IPS-18a (cell line): ENCODE measurements around the gene EGLN3.
"Not testable (repeated sequence)": the region's sequence is repeated elsewhere in the genome, so short reads cannot be mapped to it uniquely, and the experiment has no call there.

Experiments used
- H3K27ac ChIP-seq: one replicate; pipeline ENCODE4 v1.5.1; 2013; ENCODE audit warnings: low read length
- H3K27me3 ChIP-seq: one replicate; pipeline ENCODE4 v1.6.1; 2013; ENCODE audit warnings: mild to moderate bottlenecking, low read length; ENCODE audit not compliant: control insufficient read depth, insufficient read depth
- H3K36me3 ChIP-seq: one replicate; pipeline ENCODE4 v1.6.1; 2013; ENCODE audit warnings: low read depth, low read length; ENCODE audit not compliant: control insufficient read depth
- H3K4me1 ChIP-seq: one replicate; pipeline ENCODE4 v1.6.1; 2013; ENCODE audit warnings: low read depth, low read length; ENCODE audit not compliant: control insufficient read depth
- H3K4me3 ChIP-seq: one replicate; pipeline ENCODE4 v1.5.1; 2013; ENCODE audit warnings: low read length
- H3K9ac ChIP-seq: one replicate; pipeline ENCODE4 v1.6.1; 2013; ENCODE audit warnings: mild to moderate bottlenecking, low read length, moderate library complexity
- H3K9me3 ChIP-seq: one replicate; pipeline ENCODE4 v1.6.1; 2013; ENCODE audit warnings: low read depth, low read length; ENCODE audit not compliant: control insufficient read depth

The EGLN3 gene

GRCh38 chr14:33979613-33980276 is 28.9 kb upstream of the EGLN3 start:
- Histone ChIP-seq H3K4me1 (no peaks in the 10 kb centered on the region), H3K36me3 (no peaks in the 10 kb centered on the region), H3K9ac (no peak overlapping the region), H3K27me3 (no peaks in the 10 kb centered on the region), H3K9me3 (no peaks in the 10 kb centered on the region), H3K27ac (no peak overlapping the region), H3K4me3 (no peak overlapping the region)

DNA sequence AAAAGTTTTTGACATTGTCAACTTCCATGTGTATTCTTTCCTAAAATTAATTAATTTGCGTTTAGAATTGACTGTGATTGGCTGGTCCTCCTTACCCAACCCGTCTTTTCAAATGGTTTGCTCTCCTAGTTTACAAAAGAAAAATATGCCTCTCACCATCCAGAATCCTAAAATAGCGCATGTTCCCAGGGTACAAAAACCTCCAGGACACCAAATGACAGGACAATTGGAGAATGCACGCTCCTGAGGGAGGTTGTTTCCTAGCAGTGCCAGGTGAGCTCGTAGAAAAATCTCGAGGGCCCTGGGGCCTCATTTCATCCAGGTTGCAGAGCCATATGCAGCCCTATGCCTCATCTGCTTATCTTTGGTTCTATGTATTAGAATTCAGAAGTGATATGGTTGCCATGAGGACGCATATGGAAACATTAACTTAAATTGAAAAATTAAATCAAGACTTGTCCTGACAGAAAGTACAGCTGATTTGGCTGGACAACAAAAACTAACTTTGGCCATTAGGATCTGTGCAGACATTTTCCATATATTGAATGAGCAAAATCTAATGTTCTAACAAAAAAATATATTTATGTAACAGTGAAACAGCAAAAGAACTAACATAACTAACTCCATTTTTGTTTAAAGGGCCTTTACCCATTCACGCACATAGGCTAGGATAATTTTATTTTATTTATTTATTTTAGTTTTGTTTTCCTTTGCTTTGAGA is 28.2 kb upstream of the EGLN3 start:
- Histone ChIP-seq H3K27me3 (no peaks in the 10 kb centered on the region), H3K9me3 (no peaks in the 10 kb centered on the region), H3K4me3 (no peak overlapping the region), H3K36me3 (no peaks in the 10 kb centered on the region), H3K27ac (no peak overlapping the region), H3K4me1 (no peaks in the 10 kb centered on the region), H3K9ac (no peak overlapping the region)

DNA sequence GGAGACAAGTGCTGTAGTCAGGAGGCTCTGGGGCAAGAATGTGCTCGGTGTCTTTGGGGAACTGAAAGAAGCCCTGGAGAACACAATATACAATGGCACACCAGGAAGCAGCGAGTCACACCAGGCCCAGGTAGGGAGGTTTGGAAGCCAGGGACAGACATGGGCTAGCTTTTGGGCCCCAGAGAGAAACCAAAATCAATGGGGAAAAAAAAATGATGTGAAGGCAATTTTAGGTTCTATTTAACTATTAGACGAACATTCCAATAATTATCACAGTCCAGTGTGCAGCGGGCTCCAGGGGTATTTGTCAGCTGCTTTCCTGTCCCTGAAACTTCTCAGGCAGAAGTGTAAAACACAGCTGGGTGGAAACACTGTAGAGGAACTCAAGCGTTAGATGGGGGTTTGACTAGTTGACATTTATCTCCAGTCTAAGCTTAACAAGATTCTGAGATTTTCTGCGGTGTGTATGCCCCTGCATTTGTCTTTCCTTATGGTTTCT is 21.8 kb upstream of the EGLN3 start:
- Histone ChIP-seq H3K27ac (no peak overlapping the region), H3K9ac (no peak overlapping the region), H3K4me1 (peaks cover 3% of the 10 kb centered on the region), H3K4me3 (no peak overlapping the region), H3K36me3 (no peaks in the 10 kb centered on the region), H3K9me3 (no peaks in the 10 kb centered on the region), H3K27me3 (no peaks in the 10 kb centered on the region)

DNA sequence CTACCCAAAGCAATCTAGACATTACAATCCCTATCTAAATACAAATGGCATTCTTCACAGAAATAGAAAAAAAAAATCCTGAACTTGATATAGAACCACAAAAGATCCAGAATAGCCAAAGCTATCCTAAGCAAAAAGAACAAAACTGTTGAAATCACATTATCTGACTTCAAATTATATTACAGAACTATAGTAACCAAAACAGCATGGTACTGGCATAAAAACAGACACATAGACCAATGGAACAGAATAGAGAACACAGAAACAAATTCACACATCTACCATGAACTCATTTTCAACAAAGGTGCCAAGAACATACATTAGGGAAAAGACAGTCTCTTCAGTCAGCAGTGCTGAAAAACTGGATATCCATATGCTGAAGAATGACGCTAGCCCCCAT is 19.0 kb upstream of the EGLN3 start:
- not testable (repeated sequence) for H3K27me3 ChIP-seq, H3K4me1 ChIP-seq, H3K9me3 ChIP-seq, H3K36me3 ChIP-seq, H3K27ac ChIP-seq, H3K4me3 ChIP-seq, H3K9ac ChIP-seq

GRCh38 chr14:33968722-33969121 is 17.8 kb upstream of the EGLN3 start:
- Histone ChIP-seq H3K4me3 (no peak overlapping the region), H3K9me3 (no peaks in the 10 kb centered on the region), H3K27ac (no peak overlapping the region), H3K9ac (no peak overlapping the region), H3K36me3 (no peaks in the 10 kb centered on the region), H3K4me1 (peaks cover 12% of the 10 kb centered on the region), H3K27me3 (no peaks in the 10 kb centered on the region)

DNA sequence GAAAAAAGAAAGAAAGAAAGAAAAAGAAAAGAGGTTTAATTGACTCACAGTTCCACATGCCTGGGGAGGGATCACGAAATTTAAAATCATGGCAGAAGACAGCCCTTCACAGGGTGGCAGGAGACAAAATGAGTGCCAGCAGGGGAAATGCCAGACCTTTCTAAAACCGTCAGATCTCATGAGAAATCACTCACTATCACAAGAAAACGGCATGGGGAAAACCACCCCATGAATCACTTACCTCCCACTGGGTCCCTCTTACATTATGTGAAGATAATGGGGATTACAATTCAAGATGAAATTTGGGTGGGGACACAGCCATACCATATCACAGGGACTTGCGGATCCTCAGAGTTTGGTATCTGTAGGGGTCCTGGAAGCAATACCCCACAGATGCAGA is 16.3 kb upstream of the EGLN3 start:
- Histone ChIP-seq H3K36me3 (no peaks in the 10 kb centered on the region), H3K4me1 (peaks cover 9% of the 10 kb centered on the region), H3K9me3 (no peaks in the 10 kb centered on the region), H3K27me3 (no peaks in the 10 kb centered on the region), H3K27ac (no peak overlapping the region), H3K4me3 (no peak overlapping the region), H3K9ac (no peak overlapping the region)

DNA sequence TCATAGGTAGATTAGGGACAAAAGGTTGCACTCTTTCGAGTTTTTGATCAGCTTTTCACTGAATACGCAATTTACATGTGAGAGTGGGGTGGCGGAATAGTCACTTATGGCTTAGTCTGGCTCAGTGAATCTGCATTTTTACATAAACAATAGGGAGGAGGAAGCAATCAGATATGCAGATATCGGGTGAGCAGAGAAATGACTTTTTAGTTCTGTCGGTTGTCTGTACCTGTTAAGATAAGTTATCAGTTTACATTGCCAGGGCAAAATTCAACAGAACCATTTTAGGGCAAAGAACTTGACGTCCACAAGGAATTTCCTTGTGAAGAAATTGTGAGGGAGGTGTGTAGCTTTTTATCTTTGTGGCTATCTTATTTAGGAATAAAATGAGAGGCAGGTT is 15.4 kb upstream of the EGLN3 start:
- no peaks in the 10 kb centered on the region for H3K27me3 ChIP-seq
- H3K9ac ChIP-seq, result no peak overlapping the region
- peaks cover 9% of the 10 kb centered on the region for H3K4me1 ChIP-seq
- H3K27ac ChIP-seq, result no peak overlapping the region
- no peaks in the 10 kb centered on the region for H3K9me3 ChIP-seq
- H3K4me3 ChIP-seq, result no peak overlapping the region
- no peaks in the 10 kb centered on the region for H3K36me3 ChIP-seq

- Histone ChIP-seq H3K27ac (no peak overlapping the region), H3K36me3 (no peaks in the 10 kb centered on the region), H3K9me3 (no peaks in the 10 kb centered on the region), H3K4me3 (no peak overlapping the region), H3K4me1 (peaks cover 9% of the 10 kb centered on the region), H3K9ac (no peak overlapping the region), H3K27me3 (no peaks in the 10 kb centered on the region)
Measured at GRCh38 chr14:33964599-33965317, 13.9 kb upstream of the EGLN3 start.

- Histone ChIP-seq H3K36me3 (no peaks in the 10 kb centered on the region), H3K27me3 (no peaks in the 10 kb centered on the region), H3K4me3 (no peak overlapping the region), H3K9me3 (no peaks in the 10 kb centered on the region), H3K4me1 (peaks cover 9% of the 10 kb centered on the region), H3K9ac (no peak overlapping the region), H3K27ac (no peak overlapping the region)
Measured at GRCh38 chr14:33963892-33964291, 13.0 kb upstream of the EGLN3 start.

- not testable (repeated sequence) for H3K27ac ChIP-seq, H3K4me3 ChIP-seq, H3K36me3 ChIP-seq, H3K27me3 ChIP-seq, H3K9ac ChIP-seq, H3K4me1 ChIP-seq, H3K9me3 ChIP-seq
Measured at GRCh38 chr14:33962466-33962865, 11.6 kb upstream of the EGLN3 start.

- no peaks in the 10 kb centered on the region for H3K27me3 ChIP-seq
- no peak overlapping the region for H3K4me3 ChIP-seq
- H3K9me3 ChIP-seq, result no peaks in the 10 kb centered on the region
- H3K27ac ChIP-seq, result no peak overlapping the region
- H3K4me1 ChIP-seq, result peaks cover 7% of the 10 kb centered on the region
- H3K36me3 ChIP-seq, result no peaks in the 10 kb centered on the region
- no peak overlapping the region for H3K9ac ChIP-seq
Measured at GRCh38 chr14:33962016-33962415, 11.1 kb upstream of the EGLN3 start.
